HCT116 (cell line): ENCODE data around the gene SORT1. TPM values are rescaled to one million over a fixed set of nuclear protein-coding genes. Genes with fewer than 3 reads are reported as not detected.

Experiments used
- ATAC-seq: fragments of 200-7000 bp; cut with Tn5 transposase; 2 replicates; pipeline ENCODE4 v1.9.1; 2020; ENCODE audit warnings: mild to moderate bottlenecking, moderate library complexity
- BruUV-seq: library from RNA; stranded (reverse); fragments of 400-500 nt; replicated peaks from 2 replicates; lab custom pipeline; 2021; lab: Mats Ljungman, UMichigan
- CTCF ChIA-PET: fragments of 300-600 bp; sonication (Branson Sonifier 250); formaldehyde crosslinking; loops from one replicate; lab custom pipeline; 2021; ENCODE audit warnings: antibody characterized with exemption; lab: Charles Lee
- POLR2A ChIA-PET: fragments of 300-600, 350-600 bp; sonication (Branson Sonifier 250); formaldehyde crosslinking; loops from one replicate; lab custom pipeline; 2021; ENCODE audit warnings: antibody characterized with exemption; lab: Charles Lee
- RAD21 ChIA-PET, 2 experiments: fragments of 300-600 bp; sonication (Branson Sonifier 250); formaldehyde crosslinking; loops; one replicate each; lab custom pipeline; 2023; ENCODE audit warnings: low total read pairs in 2 of 2; ENCODE audit not compliant: uncharacterized antibody in 2 of 2, unreplicated experiment in 2 of 2, low non-redundant PET in 1 of 2; lab: Charles Lee
- DNase-seq: peaks from one replicate; pipeline ENCODE4 v3.0.0-alpha.2; 2010; ENCODE audit warnings: low read depth, low spot score
- H2AFZ ChIP-seq: fragments of 200-600 bp; shearing (Covaris generic), sonication (generic); 2 replicates; pipeline ENCODE4 v1.6.1; 2017; ENCODE audit warnings: low read depth, mixed run types, mixed read lengths, antibody characterized with exemption, low read length; ENCODE audit not compliant: poor library complexity, severe bottlenecking
- H3K27ac ChIP-seq: 2 replicates; pipeline ENCODE4 v1.5.1; 2012; ENCODE audit warnings: low read depth, low read length
- H3K27me3 ChIP-seq: fragments of 200-600 bp; sonication (generic); 2 replicates; pipeline ENCODE4 v1.6.1; 2016; ENCODE audit warnings: mixed run types, low read length, mixed read lengths; ENCODE audit not compliant: insufficient read depth
- H3K36me3 ChIP-seq, 2 experiments: fragments of 200-500 bp in 1 of 2; fragments of 200-600 bp in 1 of 2; sonication (Bioruptor generic) in 1 of 2; sonication (generic) in 1 of 2; 2 replicates each; pipeline versions ENCODE4 v1.5.1 to v1.6.1; 2014 to 2016; ENCODE audit warnings: low read length in 2 of 2, inconsistent platforms in 1 of 2, mixed read lengths in 1 of 2, mixed run types in 1 of 2; ENCODE audit not compliant: insufficient read depth in 2 of 2, control insufficient read depth in 1 of 2
- H3K4me1 ChIP-seq, 2 experiments: fragments of 200-600 bp in 1 of 2; sonication (generic) in 1 of 2; 2 replicates each; pipeline versions ENCODE4 v1.5.1 to v1.6.1; 2012 to 2017; ENCODE audit warnings: low read length in 2 of 2, inconsistent platforms in 1 of 2, mild to moderate bottlenecking in 1 of 2, mixed read lengths in 1 of 2, mixed run types in 1 of 2, moderate library complexity in 1 of 2; ENCODE audit not compliant: insufficient read depth in 2 of 2, control insufficient read depth in 1 of 2
- H3K4me2 ChIP-seq: fragments of 200-600 bp; sonication (generic); 2 replicates; pipeline ENCODE4 v1.6.1; 2017; ENCODE audit warnings: mixed run types, low read length, mixed read lengths
- H3K4me3 ChIP-seq, 2 experiments: fragments of 200-600 bp in 1 of 2; sonication (generic) in 1 of 2; replicated peaks in 1 of 2; 2 replicates each; pipeline ENCODE4 v1.5.1; 2011 to 2016; ENCODE audit warnings: low read length in 2 of 2, control low read depth in 1 of 2, low read depth in 1 of 2, mild to moderate bottlenecking in 1 of 2, mixed read lengths in 1 of 2, mixed run types in 1 of 2
- H3K79me2 ChIP-seq: fragments of 200-600 bp; sonication (generic); 2 replicates; pipeline ENCODE4 v1.6.1; 2017; ENCODE audit warnings: mild to moderate bottlenecking, mixed run types, low read length, moderate library complexity, mixed read lengths; ENCODE audit not compliant: insufficient read depth
- H3K9ac ChIP-seq: fragments of 200-600 bp; sonication (generic); 2 replicates; pipeline ENCODE4 v1.6.1; 2016; ENCODE audit warnings: low read length, mixed read lengths
- H3K9me2 ChIP-seq: fragments of 200-600 bp; sonication (generic), shearing (Covaris generic); 2 replicates; pipeline ENCODE4 v1.6.1; 2017; ENCODE audit warnings: mixed run types, mild to moderate bottlenecking, moderate library complexity; ENCODE audit not compliant: insufficient read depth
- H3K9me3 ChIP-seq, 2 experiments: fragments of 200-500 bp in 1 of 2; fragments of 200-600 bp in 1 of 2; sonication (Bioruptor generic) in 1 of 2; sonication (generic) in 1 of 2; 2 replicates each; pipeline ENCODE4 v1.6.1; 2014 to 2017; ENCODE audit warnings: low read length in 2 of 2, mixed read lengths in 2 of 2, inconsistent platforms in 1 of 2, low read depth in 1 of 2, mild to moderate bottlenecking in 1 of 2, mixed run types in 1 of 2, moderate library complexity in 1 of 2; ENCODE audit not compliant: control insufficient read depth in 1 of 2, insufficient read depth in 1 of 2
- H4K20me1 ChIP-seq: fragments of 200-600 bp; sonication (generic), shearing (Covaris generic); 2 replicates; pipeline ENCODE4 v1.6.1; 2017; ENCODE audit warnings: mixed run types, mild to moderate bottlenecking, moderate library complexity; ENCODE audit not compliant: insufficient read depth
- ATF3 ChIP-seq: IDR thresholded peaks from 2 replicates; pipeline ENCODE4 v1.6.1; 2012
- CBX3 ChIP-seq: IDR thresholded peaks from 2 replicates; pipeline ENCODE4 v1.6.1; 2012; ENCODE audit warnings: low read depth
- CEBPB ChIP-seq: IDR thresholded peaks from 2 replicates; pipeline ENCODE4 v1.6.1; 2012; ENCODE audit warnings: low read depth
- CTCF ChIP-seq, 3 experiments: fragments of 200-600 bp in 1 of 3; sonication (generic) in 1 of 3; IDR thresholded peaks in 2 of 3; conservative IDR thresholded peaks in 1 of 3; 2 replicates each; pipeline ENCODE4 v1.5.1; 2012 to 2017; ENCODE audit warnings: low read depth in 2 of 3, low read length in 2 of 3, antibody characterized with exemption in 1 of 3, borderline replicate concordance in 1 of 3, control low read depth in 1 of 3, mild to moderate bottlenecking in 1 of 3, mixed read lengths in 1 of 3, mixed run types in 1 of 3, moderate library complexity in 1 of 3; ENCODE audit not compliant: insufficient read depth in 1 of 3
- EGR1 ChIP-seq: IDR thresholded peaks from 2 replicates; pipeline ENCODE4 v1.6.1; 2012; ENCODE audit warnings: low read depth
- ELF1 ChIP-seq: IDR thresholded peaks from 2 replicates; pipeline ENCODE4 v1.6.1; 2012; ENCODE audit warnings: low read depth, borderline replicate concordance
- EZH2 ChIP-seq: fragments of 200-600 bp; sonication (generic); IDR thresholded peaks from 2 replicates; pipeline ENCODE4 v1.6.1; 2017; ENCODE audit warnings: antibody characterized with exemption, mixed run types
- EZH2phosphoT487 ChIP-seq: fragments of 200-600 bp; IDR thresholded peaks from 2 replicates; pipeline ENCODE4 v1.6.1; 2018; ENCODE audit warnings: antibody characterized with exemption, borderline replicate concordance
- FOSL1 ChIP-seq: IDR thresholded peaks from 2 replicates; pipeline ENCODE4 v1.6.1; 2012; ENCODE audit warnings: low read depth
- MAX ChIP-seq: IDR thresholded peaks from 2 replicates; pipeline ENCODE4 v1.6.1; 2012
- POLR2A ChIP-seq: IDR thresholded peaks from 2 replicates; pipeline ENCODE4 v1.7.0; 2011; ENCODE audit warnings: borderline replicate concordance; ENCODE audit not compliant: insufficient read depth, insufficient read length; ENCODE audit errors: extremely low read depth
- REST ChIP-seq: IDR thresholded peaks from 2 replicates; pipeline ENCODE4 v1.6.1; 2012; ENCODE audit warnings: low read depth
- SIN3A ChIP-seq: IDR thresholded peaks from 2 replicates; pipeline ENCODE4 v1.6.1; 2012; ENCODE audit warnings: low read depth
- SP1 ChIP-seq: IDR thresholded peaks from 2 replicates; pipeline ENCODE4 v1.6.1; 2012; ENCODE audit warnings: low read depth
- TCF7L2 ChIP-seq: IDR thresholded peaks from 2 replicates; pipeline ENCODE4 v1.7.0; 2011; ENCODE audit warnings: borderline replicate concordance, inconsistent platforms; ENCODE audit not compliant: insufficient read depth, insufficient read length; ENCODE audit errors: extremely low read depth
- YY1 ChIP-seq: IDR thresholded peaks from 2 replicates; pipeline ENCODE4 v1.6.1; 2011; ENCODE audit warnings: low read length, low read depth, moderate library complexity, mild to moderate bottlenecking; ENCODE audit not compliant: insufficient replicate concordance; ENCODE audit errors: extremely low read depth
- ZBTB33 ChIP-seq: IDR thresholded peaks from 2 replicates; pipeline ENCODE4 v1.6.1; 2011; ENCODE audit warnings: mild to moderate bottlenecking, low read length, moderate library complexity; ENCODE audit not compliant: insufficient replicate concordance; ENCODE audit errors: extremely low read depth
- ZFX ChIP-seq: fragments of 450-650 bp; IDR thresholded peaks from 2 replicates; pipeline ENCODE4 v1.6.1; 2017
- intact Hi-C: fragments of 100-400 bp; cut with micrococcal nuclease; formaldehyde crosslinking; loops from 2 replicates; pipeline ENCODE4 v1.10.0; 2022
- total RNA-seq: library from RNA; stranded (reverse); gene quantifications from one replicate; pipeline ENCODE4 v1.2.1, GENCODE V29; 2021; ENCODE audit not compliant: unreplicated experiment

The SORT1 gene
- total RNA-seq, 1 experiment from 2014 or later: 20.2 TPM

- ChIA-PET CTCF (interaction anchor here (0.9 kb wide), 1 partner anchor 13 kb away, joined by 3 read pairs; no protein-coding TSS in a partner anchor), RAD21 (no interaction called here), POLR2A (no interaction called here)
- H3K27me3 ChIP-seq: no peaks in the 10 kb centered on the region
- ATAC-seq: no peak
- no peaks in the 10 kb centered on the region for H3K9me3 ChIP-seq
- H3K79me2 ChIP-seq: no peaks in the 10 kb centered on the region
- H3K36me3 ChIP-seq: no peaks in the 10 kb centered on the region
- no peak overlapping the region for H3K9ac ChIP-seq
- no peaks in the 10 kb centered on the region for H4K20me1 ChIP-seq
- no peaks in the 10 kb centered on the region for H3K9me2 ChIP-seq
- no peak for DNase-seq
- no peak overlapping the region for H3K4me3 ChIP-seq
- no peak overlapping the region for H3K4me2 ChIP-seq
- H3K27ac ChIP-seq: no peak overlapping the region
- BruUV-seq: no TSS peak
- no peak overlapping the region for H2AFZ ChIP-seq
- TF ChIP-seq TCF7L2 (no peak), ATF3 (no peak), POLR2A (no peak), EZH2phosphoT487 (no peak), REST (no peak), EGR1 (no peak), SIN3A (no peak), EZH2 (no peak), ELF1 (no peak), CBX3 (no peak), CTCF (IDR thresholded peaks at IDR 0.05 in 2 of 3, conservative IDR thresholded peaks at IDR 0.05 in 1 of 3; ENCODE audit: borderline replicate concordance in 1 of 3, insufficient read depth in 1 of 3, low read depth in 2 of 3, low read length in 2 of 3) (no peak), ZBTB33 (no peak), MAX (no peak), YY1 (no peak), SP1 (no peak), FOSL1 (no peak), ZFX (no peak), CEBPB (no peak)
- intact Hi-C loops: no loop called here
- H3K4me1 ChIP-seq: no peaks in the 10 kb centered on the region
Observed at GRCh38 chr1:109388884-109389637, 8.7 kb downstream of the SORT1 start.
